HEK293T (cell line): Measurements from ENCODE around the gene FBN1.

Experiments
- CTCF ChIA-PET: fragments of 350-600 bp; formaldehyde crosslinking; extraction: SDS; loops from one replicate; lab custom pipeline; 2021; ENCODE audit warnings: antibody characterized with exemption, inconsistent platforms; lab: Yijun Ruan, JAX
- POLR2A ChIA-PET: fragments of 350-600 bp; formaldehyde crosslinking; extraction: SDS; loops from one replicate; lab custom pipeline; 2020; ENCODE audit warnings: antibody characterized with exemption, inconsistent platforms; lab: Yijun Ruan, JAX
- DNase-seq: peaks from one replicate; pipeline ENCODE4 v3.0.0; 2012; ENCODE audit warnings: mixed read lengths; ENCODE audit errors: extremely low spot score
- ARNT ChIP-seq: fragments of 450-650 bp; IDR thresholded peaks from 2 replicates; pipeline ENCODE4 v1.6.1; 2017; ENCODE audit warnings: mild to moderate bottlenecking
- BHLHE40 ChIP-seq: fragments of 450-650 bp; IDR thresholded peaks from 2 replicates; pipeline ENCODE4 v1.6.1; 2016; ENCODE audit warnings: mild to moderate bottlenecking, moderate library complexity, borderline replicate concordance
- CTBP1 ChIP-seq: fragments of 450-650 bp; IDR thresholded peaks from 2 replicates; pipeline ENCODE4 v1.6.1; 2016; ENCODE audit warnings: borderline replicate concordance
- ELF4 ChIP-seq: fragments of 450-650 bp; IDR thresholded peaks from 2 replicates; pipeline ENCODE4 v1.6.1; 2017; ENCODE audit warnings: antibody characterized with exemption
- FOXA1 ChIP-seq: fragments of 450-650 bp; IDR thresholded peaks from 2 replicates; pipeline ENCODE4 v1.6.1; 2016; ENCODE audit warnings: mild to moderate bottlenecking
- FOXK2 ChIP-seq: fragments of 450-650 bp; IDR thresholded peaks from 2 replicates; pipeline ENCODE4 v1.6.1; 2016; ENCODE audit warnings: mild to moderate bottlenecking
- FOXM1 ChIP-seq: fragments of 450-650 bp; IDR thresholded peaks from 2 replicates; pipeline ENCODE4 v1.6.1; 2017; ENCODE audit warnings: mild to moderate bottlenecking, borderline replicate concordance
- HDGF ChIP-seq: fragments of 450-650 bp; IDR thresholded peaks from 2 replicates; pipeline ENCODE4 v1.6.1; 2017; ENCODE audit warnings: antibody characterized with exemption, borderline replicate concordance
- L3MBTL2 ChIP-seq: fragments of 450-650 bp; conservative IDR thresholded peaks from 2 replicates; pipeline ENCODE4 v1.6.1; 2016; ENCODE audit warnings: mild to moderate bottlenecking
- LEF1 ChIP-seq: fragments of 450-650 bp; IDR thresholded peaks from 2 replicates; pipeline ENCODE4 v1.6.1; 2017; ENCODE audit warnings: mild to moderate bottlenecking, borderline replicate concordance
- NFRKB ChIP-seq: fragments of 450-650 bp; IDR thresholded peaks from 2 replicates; pipeline ENCODE4 v1.6.1; 2016; ENCODE audit warnings: mild to moderate bottlenecking, moderate library complexity
- SP1 ChIP-seq: fragments of 450-650 bp; IDR thresholded peaks from 2 replicates; pipeline ENCODE4 v1.6.1; 2017
- SUZ12 ChIP-seq: fragments of 450-650 bp; IDR thresholded peaks from 2 replicates; pipeline ENCODE4 v1.6.1; 2016; ENCODE audit warnings: mild to moderate bottlenecking
- TARDBP ChIP-seq: fragments of 450-650 bp; IDR thresholded peaks from 2 replicates; pipeline ENCODE4 v1.6.1; 2016
- ZNF384 ChIP-seq: fragments of 450-650 bp; IDR thresholded peaks from 2 replicates; pipeline ENCODE4 v1.6.1; 2016
- TF ChIP-seq, protein P1 (sequence below): fragments of 450-650 bp; IDR thresholded peaks from 2 replicates; pipeline ENCODE4 v1.6.1; 2016

The FBN1 gene

DNA sequence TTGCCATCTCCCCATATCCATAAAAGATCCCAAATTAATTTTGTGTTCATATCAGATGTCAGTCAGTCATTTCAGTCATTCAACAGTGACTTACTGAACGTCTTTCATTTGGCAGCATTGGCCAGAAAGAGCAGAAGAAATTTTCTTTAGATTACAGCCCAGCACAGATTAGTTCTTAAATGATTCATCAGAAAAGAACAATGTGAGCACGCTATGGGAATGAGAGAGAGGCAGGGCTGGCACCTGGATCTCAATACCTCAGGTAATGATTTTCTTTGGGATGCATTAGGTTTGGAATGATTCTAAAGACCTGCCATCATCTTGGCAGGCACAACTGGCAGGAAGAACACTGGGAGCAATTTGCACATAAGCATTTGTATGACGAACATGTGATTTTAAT is 41.6 kb downstream of the FBN1 start:
- POLR2A ChIA-PET: no interaction called here
- CTCF ChIA-PET: no interaction called here
- no peak for DNase-seq
- TF ChIP-seq ARNT: no peak
- TF ChIP-seq CTBP1: no peak
- TF ChIP-seq LEF1: no peak
- no peak for TF ChIP-seq SP1
- TF ChIP-seq TARDBP: no peak
- no peak for TF ChIP-seq ZNF384
- no peak for TF ChIP-seq BHLHE40
- TF ChIP-seq L3MBTL2: no peak
- TF ChIP-seq FOXA1: no peak
- TF ChIP-seq SUZ12: no peak
- TF ChIP-seq FOXK2: no peak
- no peak for TF ChIP-seq NFRKB
- TF ChIP-seq, protein P1, sequence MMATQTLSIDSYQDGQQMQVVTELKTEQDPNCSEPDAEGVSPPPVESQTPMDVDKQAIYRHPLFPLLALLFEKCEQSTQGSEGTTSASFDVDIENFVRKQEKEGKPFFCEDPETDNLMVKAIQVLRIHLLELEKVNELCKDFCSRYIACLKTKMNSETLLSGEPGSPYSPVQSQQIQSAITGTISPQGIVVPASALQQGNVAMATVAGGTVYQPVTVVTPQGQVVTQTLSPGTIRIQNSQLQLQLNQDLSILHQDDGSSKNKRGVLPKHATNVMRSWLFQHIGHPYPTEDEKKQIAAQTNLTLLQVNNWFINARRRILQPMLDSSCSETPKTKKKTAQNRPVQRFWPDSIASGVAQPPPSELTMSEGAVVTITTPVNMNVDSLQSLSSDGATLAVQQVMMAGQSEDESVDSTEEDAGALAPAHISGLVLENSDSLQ: no peak
- TF ChIP-seq ELF4: no peak
- no peak for TF ChIP-seq FOXM1
- TF ChIP-seq HDGF: no peak

DNA sequence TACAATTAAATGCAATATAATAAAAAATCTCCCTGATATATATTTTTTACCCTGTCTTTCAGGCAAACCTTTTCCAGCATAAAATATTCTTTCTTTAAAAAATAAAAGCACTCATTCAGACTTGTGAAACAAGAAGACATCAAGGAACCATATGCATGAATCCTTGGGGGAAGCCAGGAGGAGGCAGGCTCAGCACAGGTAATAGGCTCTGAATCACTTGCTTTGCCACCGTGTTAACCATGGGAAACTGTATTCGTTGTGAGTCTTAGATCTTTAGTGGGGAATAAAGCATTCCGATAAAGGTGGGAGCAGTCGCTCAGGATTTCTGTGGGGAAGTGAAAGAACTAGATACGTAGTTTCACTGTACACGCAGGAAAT is 42.4 kb downstream of the FBN1 start:
- ChIA-PET CTCF (no interaction called here), POLR2A (no interaction called here)
- DNase-seq: no peak
- TF ChIP-seq L3MBTL2 (no peak), ZNF384 (no peak), BHLHE40 (no peak), FOXM1 (no peak), LEF1 (no peak), ELF4 (no peak), NFRKB (no peak), ARNT (no peak), SUZ12 (no peak), HDGF (no peak), CTBP1 (no peak), FOXA1 (no peak)
- TF ChIP-seq, protein P1: no peak

DNA sequence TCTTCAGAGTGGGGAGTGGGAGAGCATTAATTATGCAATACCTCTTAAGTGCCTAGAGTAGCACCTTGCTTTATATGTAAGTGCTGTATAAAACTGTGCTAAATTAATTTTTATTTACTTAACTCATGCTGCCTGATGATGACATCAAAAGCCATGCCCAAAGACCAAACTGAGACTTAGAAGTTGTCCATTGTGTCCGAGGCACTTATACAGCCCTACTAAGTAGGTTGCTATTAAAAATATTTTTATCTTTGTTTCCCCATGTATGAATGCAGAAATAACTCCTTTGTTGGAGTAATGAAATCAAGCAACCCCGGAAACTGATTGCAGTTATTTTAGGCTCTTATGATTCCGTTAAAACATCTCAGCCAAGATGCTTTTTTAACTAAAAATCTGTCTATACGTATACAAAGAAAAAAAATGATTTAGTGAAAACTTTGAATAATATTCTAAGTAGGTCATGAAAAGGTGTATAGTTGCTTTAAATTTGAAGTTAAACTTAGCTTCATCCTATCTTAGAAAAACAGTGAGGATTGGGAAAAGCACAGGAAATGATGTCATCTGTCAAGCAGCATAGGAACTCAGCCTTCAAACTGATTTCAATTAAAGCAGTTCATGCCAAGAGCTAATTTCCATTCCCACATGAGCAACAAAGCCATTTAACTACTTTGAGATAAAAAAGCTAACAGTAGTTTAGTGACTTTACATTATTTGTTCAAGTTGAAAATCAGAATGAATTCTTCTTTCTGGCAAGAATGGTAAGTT is 43.0 kb downstream of the FBN1 start:
- POLR2A ChIA-PET: no interaction called here
- TF ChIP-seq BHLHE40 (no peak), CTBP1 (no peak), FOXM1 (no peak), SP1 (no peak), ZNF384 (no peak), NFRKB (no peak), SUZ12 (no peak), FOXK2 (no peak), HDGF (no peak), TARDBP (no peak), FOXA1 (no peak), ARNT (no peak), L3MBTL2 (no peak)
- TF ChIP-seq, protein P1: no peak
- CTCF ChIA-PET: no interaction called here
- DNase-seq: no peak

DNA sequence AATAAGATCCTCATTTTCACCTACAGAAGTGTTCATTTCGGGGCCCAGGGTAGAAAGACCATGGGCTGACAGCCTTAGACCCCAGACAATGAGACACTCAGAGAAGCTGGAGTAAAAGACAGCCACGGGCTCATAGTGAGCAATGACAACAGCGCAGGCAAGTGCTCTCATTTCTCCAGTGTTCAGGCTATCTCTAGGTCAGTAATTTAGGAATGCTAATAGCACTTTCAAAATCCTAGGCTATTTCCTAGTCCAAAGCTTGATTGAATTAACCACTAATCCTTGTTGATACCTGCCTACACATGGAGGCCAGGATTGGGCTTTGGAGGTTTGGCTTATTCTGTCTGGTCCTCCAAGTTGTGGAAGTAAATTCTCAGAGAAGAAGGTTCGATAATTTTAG is 44.4 kb downstream of the FBN1 start:
- CTCF ChIA-PET: no interaction called here

DNA sequence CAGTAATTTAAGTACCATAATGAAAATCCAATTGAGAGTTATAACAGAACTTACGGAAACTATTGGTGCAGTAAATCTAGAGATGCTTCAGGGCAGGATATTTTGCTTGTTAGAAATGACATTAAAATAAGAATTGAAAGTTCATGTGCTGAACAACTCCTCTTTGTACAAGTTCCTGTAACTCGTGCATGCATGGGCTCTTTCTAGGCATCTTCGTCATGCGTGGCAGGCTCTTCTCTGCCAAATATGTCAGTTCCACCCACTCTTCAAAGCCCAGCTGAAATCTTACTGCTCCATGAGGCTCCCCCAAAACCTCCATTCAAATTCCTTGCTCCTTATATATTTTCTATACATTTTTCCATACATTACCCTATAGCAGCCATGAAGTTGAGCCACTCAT is 48.7 kb downstream of the FBN1 start:
- ChIA-PET CTCF (no interaction called here), POLR2A (no interaction called here)
- DNase-seq: no peak
- TF ChIP-seq L3MBTL2 (no peak), SUZ12 (no peak), SP1 (no peak)

More for the DNA sequence above, 44.4 kb downstream of the FBN1 start:
- POLR2A ChIA-PET: no interaction called here
- no peak for DNase-seq
- no peak for TF ChIP-seq LEF1
- no peak for TF ChIP-seq BHLHE40
- no peak for TF ChIP-seq FOXK2
- no peak for TF ChIP-seq HDGF
- TF ChIP-seq ZNF384: no peak
- TF ChIP-seq SUZ12: no peak
- TF ChIP-seq ARNT: no peak
- no peak for TF ChIP-seq ELF4
- TF ChIP-seq SP1: no peak
- TF ChIP-seq FOXM1: no peak
- TF ChIP-seq L3MBTL2: no peak
- no peak for TF ChIP-seq CTBP1
- no peak for TF ChIP-seq NFRKB

DNA sequence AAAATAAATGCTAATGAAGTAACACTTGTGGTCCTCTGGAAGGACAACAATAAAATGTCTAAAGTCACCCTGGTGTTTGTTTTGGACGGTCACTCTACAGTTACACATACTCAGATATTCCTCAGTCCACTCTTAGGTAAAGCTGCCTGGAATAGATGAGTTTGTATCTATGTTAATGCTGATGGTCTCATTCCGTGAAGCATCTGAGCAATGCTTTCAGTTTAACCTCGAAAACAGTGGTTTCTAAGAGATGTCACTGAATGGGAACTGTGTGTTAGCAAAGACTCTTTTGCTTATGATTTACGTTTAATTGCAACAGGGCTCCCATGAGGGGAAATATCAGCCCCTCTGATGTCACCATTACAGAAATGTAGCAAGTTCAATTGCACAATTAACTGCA is 49.1 kb downstream of the FBN1 start:
- POLR2A ChIA-PET: no interaction called here

More for the DNA sequence above, 49.1 kb downstream of the FBN1 start:
- CTCF ChIA-PET: no interaction called here
- TF ChIP-seq ELF4: no peak
- TF ChIP-seq ZNF384: no peak
- TF ChIP-seq FOXM1: no peak
- TF ChIP-seq SUZ12: no peak
- TF ChIP-seq CTBP1: no peak
- TF ChIP-seq SP1: no peak
- TF ChIP-seq ARNT: no peak
- no peak for TF ChIP-seq TARDBP
- no peak for TF ChIP-seq NFRKB
- TF ChIP-seq FOXA1: no peak
- TF ChIP-seq L3MBTL2: no peak
- TF ChIP-seq FOXK2: no peak
- no peak for TF ChIP-seq LEF1
- TF ChIP-seq, protein P1: no peak
- TF ChIP-seq HDGF: no peak
- TF ChIP-seq BHLHE40: no peak
- no peak for DNase-seq
